OCI-M2 (cell line): ENCODE measurements around the gene TIE1.

ENCODE experiments used
- DNase-seq: peaks from one replicate; lab custom pipeline; 2025; ENCODE audit not compliant: unreplicated experiment; lab: John Stamatoyannopoulos, UW

The TIE1 gene

DNA sequence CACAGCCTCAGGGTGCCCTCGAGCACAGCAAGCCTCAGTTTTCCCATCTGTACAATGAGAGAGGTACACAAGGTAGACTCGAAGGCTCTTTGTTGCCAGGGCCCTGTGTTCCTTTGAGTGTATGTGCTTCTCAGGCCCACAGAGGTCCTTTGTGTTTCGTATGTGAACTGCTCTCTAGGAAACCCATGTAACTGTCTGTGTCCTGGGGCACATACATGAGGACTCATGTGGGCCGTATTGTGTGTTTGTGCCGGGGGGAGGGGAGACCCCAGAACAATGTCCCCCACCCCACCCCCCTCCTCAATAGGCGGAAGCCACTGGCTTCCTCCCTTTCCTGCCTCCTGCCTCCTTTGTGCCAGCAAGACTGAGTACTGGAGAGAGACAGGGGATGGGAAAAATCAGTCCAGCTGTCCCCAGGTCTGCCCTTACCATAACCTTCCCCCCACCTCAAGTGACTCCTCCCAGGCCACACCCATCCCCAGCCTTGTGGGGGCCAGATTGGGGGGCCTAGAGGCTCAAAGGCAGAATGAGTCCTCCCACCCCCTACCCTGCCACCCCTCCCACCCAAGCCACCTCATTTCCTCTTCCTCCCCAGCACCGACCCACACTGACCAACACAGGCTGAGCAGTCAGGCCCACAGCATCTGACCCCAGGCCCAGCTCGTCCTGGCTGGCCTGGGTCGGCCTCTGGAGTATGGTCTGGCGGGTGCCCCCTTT is at the start of gene TIE1:
Gene TIE1, plus strand, starts transcription at position 605 of the 717 bp plus-strand sequence. Its CDS starts 90 bp downstream, at position 695.
- no peak for DNase-seq

- no peak for DNase-seq
Measured at GRCh38 chr1:43251024-43251423, 49.8 kb upstream of the TIE1 start.

DNA sequence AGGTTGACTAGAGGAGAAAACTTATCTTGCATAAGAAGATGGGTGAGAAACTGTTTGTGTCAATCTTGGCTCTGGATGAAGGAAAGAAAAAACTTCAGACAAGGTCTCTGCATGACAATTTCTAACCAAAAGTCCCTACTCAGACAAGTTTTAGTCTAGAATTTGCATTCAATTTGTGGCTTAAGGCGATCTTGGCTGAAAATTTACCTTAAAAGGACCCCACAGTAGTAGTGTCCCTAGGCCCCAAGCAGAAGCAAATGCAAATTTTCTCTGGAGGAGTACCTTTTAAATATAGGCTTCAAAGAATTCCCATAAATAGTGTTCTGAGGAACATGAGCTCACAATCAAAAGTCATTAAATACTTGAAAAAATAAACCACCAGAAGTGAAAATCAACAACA is 48.6 kb upstream of the TIE1 start:
- no peak for DNase-seq

DNA sequence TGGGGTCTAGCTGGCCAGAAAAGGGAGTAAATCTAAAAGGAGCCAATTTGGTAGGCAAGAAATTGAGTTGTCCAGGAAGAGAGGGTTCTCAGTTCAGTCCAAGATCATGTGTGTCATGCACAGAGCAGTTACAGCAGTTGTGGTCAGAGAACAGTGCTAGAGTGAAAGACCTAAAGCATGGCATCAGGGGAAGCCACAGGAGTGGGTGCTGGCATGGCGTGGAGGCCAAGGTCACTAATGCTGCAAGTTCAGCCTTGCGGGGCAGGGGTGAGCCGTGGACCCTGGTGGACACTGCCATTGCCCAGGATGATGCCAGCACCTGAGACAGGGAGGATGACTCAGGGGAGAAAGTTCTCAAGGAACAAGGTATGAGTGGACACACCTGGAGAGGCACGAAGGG is 47.6 kb upstream of the TIE1 start:
- DNase-seq, result no peak

DNA sequence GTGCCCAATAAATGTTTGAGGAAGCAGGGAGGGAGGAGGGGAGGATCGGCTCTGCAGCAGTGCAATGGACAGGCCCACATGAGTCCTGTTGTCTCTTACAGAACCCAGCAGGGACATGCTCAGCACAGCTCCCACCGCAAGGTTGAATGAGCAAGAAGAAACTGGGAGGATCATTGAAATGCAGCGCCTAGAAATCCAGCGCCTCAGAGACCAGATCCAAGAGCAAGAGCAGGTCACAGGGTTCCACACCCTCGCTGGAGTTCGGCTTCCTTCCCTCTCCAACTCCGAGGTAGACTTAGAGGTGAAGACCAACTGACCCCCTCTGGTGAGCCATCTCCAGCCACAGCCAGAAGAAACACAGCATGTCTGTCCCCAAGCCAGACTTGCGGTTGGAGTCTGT is 46.9 kb upstream of the TIE1 start:
- DNase-seq, result no peak

DNA sequence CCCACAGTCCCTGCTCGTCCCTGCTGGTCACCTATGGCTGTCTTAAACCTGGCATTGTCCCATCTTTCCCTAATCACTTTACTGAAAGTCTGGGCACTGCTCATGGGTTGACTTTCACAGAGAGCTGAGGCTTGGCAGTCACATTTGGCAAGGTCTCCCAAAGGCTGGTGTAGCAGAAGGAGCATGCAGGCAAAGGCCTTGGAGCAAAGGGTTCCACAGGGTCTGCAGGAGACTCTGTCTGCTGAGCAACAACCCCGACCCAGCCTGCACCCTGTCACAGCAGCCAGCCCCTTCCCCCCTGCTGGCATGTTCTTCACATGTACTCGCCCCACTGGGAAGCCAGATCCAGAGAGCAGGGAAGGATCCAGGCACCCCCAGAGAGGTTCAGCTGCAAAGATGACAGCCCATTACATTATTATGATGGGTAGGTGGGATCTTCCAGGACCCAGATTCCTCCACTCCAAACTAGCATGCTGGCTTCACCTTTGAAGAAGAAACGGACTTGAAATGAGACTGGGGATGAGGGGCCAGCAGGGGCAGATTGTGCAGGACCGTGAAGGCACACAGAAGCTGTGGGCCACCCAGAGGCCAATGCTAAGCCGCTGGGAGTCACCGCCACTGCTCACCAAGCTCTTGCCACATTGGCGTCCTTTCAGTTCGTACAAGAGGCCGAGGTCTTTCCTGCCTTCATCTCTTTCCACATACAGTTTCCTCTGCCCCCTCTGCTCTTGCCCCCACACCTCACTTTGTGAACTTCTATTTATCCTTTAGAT is 45.2 kb upstream of the TIE1 start:
- no peak for DNase-seq

DNA sequence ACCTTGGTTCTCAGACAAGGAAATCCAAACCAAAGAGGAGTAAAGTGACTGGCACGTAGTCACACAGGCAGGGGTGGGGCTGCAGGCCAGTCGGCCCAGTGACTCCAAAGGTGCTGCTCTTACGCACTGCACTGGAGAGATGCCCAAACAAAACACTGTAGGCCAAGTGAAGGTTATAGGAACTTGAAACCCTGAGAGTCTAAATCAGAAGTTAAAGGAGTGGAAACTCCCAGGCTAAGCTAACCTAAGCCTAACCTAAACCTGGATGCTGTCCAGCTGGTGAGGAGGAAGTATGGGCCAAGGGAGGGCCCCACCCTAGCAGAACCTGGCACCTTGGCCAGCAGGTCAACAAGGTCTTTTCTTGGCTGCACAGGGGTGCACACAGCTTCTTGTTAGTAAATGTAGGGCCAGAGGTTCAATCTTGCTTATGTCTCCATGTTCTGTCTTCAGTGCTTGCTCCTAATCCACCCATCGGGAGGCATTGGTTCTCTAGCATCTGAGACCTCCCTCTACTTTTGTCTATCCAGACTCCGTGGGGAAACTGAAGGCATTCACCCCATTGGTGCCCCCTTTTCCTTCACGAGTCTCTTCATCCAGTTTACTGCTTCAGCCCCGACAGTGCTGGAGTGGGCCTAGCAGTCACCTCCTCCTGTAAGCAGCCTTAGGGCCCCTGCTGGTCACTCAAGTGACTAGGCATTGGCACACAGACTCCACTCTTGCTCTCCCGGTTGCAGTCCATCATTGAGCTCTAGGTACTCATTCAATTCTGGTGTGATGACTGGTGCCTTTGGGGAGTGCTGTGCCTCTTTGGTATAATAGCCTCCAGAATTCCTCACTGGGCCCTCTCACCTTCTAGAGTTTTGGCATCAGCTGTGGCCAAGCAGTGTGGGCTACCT is 43.9 kb upstream of the TIE1 start:
- DNase-seq, result no peak

GRCh38 chr1:43258370-43258769 is 42.4 kb upstream of the TIE1 start:
- no peak for DNase-seq

DNA sequence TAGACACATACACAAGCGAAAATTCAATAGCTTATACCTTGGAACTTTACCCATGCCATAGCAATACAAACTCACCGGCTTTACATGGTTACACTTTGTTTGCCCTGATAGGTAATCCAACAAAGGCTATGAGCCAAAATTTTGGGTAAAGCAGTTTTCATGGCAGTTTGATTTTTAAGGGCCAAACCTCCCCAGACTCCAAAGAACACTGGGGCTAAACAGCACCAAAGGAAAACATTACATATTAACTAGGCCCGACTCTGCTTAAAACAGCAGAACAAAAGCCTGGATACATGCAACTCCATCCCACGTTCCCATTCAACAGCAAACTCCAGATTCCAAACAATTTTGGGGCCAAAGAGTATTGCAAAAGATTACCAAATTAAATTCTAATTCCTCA is 35.4 kb upstream of the TIE1 start:
- no peak for DNase-seq

DNA sequence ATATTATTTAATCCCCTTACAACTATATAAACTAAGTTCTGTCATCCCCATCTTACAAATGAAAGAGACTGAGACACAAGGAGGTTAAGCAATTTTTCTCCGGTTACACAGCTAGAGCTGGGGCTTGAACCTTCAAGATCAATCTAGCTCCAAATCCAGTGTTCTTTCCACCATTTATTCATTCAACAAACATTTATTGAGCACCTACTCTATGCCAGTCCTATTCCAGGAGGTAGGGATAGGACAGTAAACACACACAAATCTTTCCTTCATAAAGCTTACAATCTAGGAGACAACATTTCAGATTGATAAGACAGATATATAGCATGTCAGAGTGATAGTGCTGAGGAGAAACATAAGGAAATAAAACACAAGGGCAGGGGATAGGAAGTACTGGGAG is 33.9 kb upstream of the TIE1 start:
- no peak for DNase-seq

- no peak for DNase-seq
Measured at GRCh38 chr1:43267291-43267805, 33.4 kb upstream of the TIE1 start.

DNA sequence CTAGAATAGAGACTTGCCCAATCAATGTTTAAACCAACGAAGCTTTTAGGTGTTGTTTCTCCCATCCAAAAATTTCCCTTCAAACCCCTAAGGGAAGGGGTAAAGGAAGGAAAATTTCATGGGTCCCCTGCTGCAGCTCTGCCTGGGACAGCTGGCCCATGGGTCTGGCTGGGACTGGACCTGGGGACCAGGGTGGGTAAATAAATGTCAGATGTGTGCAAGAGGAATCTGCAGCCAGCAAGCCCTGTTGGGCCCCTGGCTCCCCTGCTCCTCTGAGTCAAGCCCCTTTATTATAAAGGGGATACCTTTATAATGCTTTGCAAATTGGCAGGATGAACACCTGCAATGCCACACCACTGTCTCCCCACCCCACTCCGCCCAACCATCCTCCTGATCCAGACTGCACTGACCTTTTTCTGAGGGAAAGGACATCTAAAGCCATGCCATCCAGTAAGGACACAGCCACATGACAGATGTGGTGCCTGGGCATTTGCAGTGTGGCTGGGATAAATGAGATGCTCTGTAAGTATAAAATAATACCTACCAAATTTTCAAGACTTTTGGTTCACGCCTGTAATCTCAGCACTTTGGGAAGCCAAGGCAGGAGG is 32.9 kb upstream of the TIE1 start:
- no peak for DNase-seq

DNA sequence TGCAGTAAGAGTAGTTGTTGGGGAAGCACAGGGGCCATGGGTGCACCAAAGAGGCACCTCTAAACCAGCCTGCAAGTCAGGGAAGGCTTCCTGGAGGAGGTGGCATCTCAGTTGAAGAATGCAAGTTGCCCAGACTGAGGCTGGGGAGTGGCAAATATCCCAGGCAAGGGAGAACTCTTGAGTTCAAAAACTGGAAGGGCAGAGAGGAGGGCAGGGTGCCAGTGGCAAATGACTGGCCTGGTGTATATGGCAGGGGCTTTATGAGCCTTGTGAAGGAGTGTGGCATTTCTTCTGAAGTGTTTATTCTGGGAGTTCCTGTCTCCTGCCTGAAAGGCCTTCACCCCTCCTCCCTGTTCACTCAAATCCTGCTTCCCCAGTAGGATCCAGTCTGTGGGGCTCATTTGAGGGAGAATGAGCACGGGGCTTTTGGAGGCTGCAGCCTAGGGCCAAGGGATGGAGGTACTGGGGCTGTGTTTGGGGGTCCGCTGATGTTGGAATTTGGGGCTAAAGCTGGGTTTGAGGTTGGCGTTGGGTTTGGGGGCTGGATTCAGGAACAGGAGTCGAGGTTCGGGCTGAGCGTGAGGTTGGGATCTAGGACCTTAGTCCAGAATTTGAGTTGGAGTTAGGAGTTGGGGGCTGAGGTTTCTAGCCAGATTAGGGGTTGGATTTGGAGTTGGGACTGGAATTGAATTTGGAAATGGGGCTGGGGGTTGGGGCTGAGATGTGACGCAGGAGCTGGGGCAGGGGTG is 31.0 kb upstream of the TIE1 start, which contains the start of gene TMEM125:
Gene TMEM125, plus strand, starts transcription at position 357 of the 749 bp plus-strand sequence. CDS start 2,740 bp downstream, outside the sequence.
- no peak for DNase-seq

DNA sequence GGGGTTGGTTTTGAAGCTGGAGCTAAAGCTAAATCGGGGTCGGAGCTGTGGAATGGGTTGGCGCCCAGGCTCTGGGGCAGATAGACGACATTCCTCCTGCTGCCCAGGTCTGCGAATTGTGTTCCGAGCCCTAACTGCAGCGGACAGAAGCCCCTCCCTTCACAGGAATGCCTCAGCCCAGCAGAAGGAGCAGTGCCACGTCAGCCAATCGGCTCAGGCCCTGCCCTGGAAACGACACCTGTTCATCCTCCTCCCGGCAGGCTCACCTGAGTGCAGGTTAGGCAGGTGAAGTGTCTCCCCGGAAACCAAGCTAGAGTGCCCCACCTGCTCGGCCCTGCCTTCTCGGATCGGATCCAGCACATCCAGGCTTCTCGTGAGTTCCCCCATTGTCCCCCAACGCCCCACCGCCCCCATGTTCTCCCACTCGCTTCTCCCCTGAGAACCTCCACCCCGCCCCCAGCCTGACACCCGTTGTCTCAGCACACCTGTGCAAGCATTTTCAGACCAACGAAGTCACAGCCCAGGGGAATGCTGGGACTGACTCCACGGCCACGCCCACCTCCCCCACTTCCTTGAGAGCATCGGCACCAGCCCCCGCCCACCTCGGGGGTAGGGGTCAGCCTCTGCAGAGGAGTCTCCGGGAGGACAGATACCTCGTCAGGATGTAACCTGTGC is 30.2 kb upstream of the TIE1 start:
- no peak for DNase-seq

GRCh38 chr1:43271186-43272118 is 29.3 kb upstream of the TIE1 start:
- no peak for DNase-seq

- no peak for DNase-seq
Measured at GRCh38 chr1:43272161-43272560, 28.6 kb upstream of the TIE1 start.

DNA sequence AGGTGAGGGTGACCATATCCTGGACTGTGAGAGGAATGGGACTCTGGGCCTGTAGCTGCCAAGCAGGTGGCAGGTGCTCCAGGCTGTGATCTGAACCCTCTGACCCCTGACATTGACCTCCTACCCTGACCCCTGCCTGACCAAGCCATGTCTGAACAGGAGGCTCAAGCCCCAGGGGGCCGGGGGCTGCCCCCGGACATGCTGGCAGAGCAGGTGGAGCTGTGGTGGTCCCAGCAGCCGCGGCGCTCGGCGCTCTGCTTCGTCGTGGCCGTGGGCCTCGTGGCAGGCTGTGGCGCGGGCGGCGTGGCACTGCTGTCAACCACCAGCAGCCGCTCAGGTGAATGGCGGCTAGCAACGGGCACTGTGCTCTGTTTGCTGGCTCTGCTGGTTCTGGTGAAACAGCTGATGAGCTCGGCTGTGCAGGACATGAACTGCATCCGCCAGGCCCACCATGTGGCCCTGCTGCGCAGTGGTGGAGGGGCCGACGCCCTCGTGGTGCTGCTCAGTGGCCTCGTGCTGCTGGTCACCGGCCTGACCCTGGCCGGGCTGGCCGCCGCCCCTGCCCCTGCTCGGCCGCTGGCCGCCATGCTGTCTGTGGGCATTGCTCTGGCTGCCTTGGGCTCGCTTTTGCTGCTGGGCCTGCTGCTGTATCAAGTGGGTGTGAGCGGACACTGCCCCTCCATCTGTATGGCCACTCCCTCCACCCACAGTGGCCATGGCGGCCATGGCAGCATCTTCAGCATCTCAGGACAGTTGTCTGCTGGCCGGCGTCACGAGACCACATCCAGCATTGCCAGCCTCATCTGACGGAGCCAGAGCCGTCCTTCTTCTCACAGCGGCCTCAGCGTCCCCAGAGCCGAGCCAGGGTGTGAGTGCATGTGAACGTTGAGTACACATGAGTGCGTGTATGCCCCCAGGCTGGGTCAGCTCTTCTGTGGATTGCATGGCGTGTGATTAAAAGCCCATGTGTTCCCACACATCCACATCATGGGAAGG is 27.9 kb upstream of the TIE1 start:
- DNase-seq, result no peak
